HCT116 (cell line): ENCODE results near the gene YKT6. TPM values are rescaled to one million over a fixed set of nuclear protein-coding genes. Genes with fewer than 3 reads are reported as not detected.

Source experiments
- ATAC-seq: fragments of 200-7000 bp; cut with Tn5 transposase; 2 replicates; pipeline ENCODE4 v1.9.1; 2020; ENCODE audit warnings: mild to moderate bottlenecking, moderate library complexity
- BruUV-seq: library from RNA; stranded (reverse); fragments of 400-500 nt; replicated peaks from 2 replicates; lab custom pipeline; 2021; lab: Mats Ljungman, UMichigan
- CTCF ChIA-PET: fragments of 300-600 bp; sonication (Branson Sonifier 250); formaldehyde crosslinking; loops from one replicate; lab custom pipeline; 2021; ENCODE audit warnings: antibody characterized with exemption; lab: Charles Lee
- POLR2A ChIA-PET: fragments of 300-600, 350-600 bp; sonication (Branson Sonifier 250); formaldehyde crosslinking; loops from one replicate; lab custom pipeline; 2021; ENCODE audit warnings: antibody characterized with exemption; lab: Charles Lee
- RAD21 ChIA-PET, 2 experiments: fragments of 300-600 bp; sonication (Branson Sonifier 250); formaldehyde crosslinking; loops; one replicate each; lab custom pipeline; 2023; ENCODE audit warnings: low total read pairs in 2 of 2; ENCODE audit not compliant: uncharacterized antibody in 2 of 2, unreplicated experiment in 2 of 2, low non-redundant PET in 1 of 2; lab: Charles Lee
- DNase-seq: peaks from one replicate; pipeline ENCODE4 v3.0.0-alpha.2; 2010; ENCODE audit warnings: low read depth, low spot score
- H2AFZ ChIP-seq: fragments of 200-600 bp; shearing (Covaris generic), sonication (generic); 2 replicates; pipeline ENCODE4 v1.6.1; 2017; ENCODE audit warnings: low read depth, mixed run types, mixed read lengths, antibody characterized with exemption, low read length; ENCODE audit not compliant: poor library complexity, severe bottlenecking
- H3K27ac ChIP-seq: 2 replicates; pipeline ENCODE4 v1.5.1; 2012; ENCODE audit warnings: low read depth, low read length
- H3K27me3 ChIP-seq: fragments of 200-600 bp; sonication (generic); 2 replicates; pipeline ENCODE4 v1.6.1; 2016; ENCODE audit warnings: mixed run types, low read length, mixed read lengths; ENCODE audit not compliant: insufficient read depth
- H3K36me3 ChIP-seq, 2 experiments: fragments of 200-500 bp in 1 of 2; fragments of 200-600 bp in 1 of 2; sonication (Bioruptor generic) in 1 of 2; sonication (generic) in 1 of 2; 2 replicates each; pipeline versions ENCODE4 v1.5.1 to v1.6.1; 2014 to 2016; ENCODE audit warnings: low read length in 2 of 2, inconsistent platforms in 1 of 2, mixed read lengths in 1 of 2, mixed run types in 1 of 2; ENCODE audit not compliant: insufficient read depth in 2 of 2, control insufficient read depth in 1 of 2
- H3K4me1 ChIP-seq, 2 experiments: fragments of 200-600 bp in 1 of 2; sonication (generic) in 1 of 2; 2 replicates each; pipeline versions ENCODE4 v1.5.1 to v1.6.1; 2012 to 2017; ENCODE audit warnings: low read length in 2 of 2, inconsistent platforms in 1 of 2, mild to moderate bottlenecking in 1 of 2, mixed read lengths in 1 of 2, mixed run types in 1 of 2, moderate library complexity in 1 of 2; ENCODE audit not compliant: insufficient read depth in 2 of 2, control insufficient read depth in 1 of 2
- H3K4me2 ChIP-seq: fragments of 200-600 bp; sonication (generic); 2 replicates; pipeline ENCODE4 v1.6.1; 2017; ENCODE audit warnings: mixed run types, low read length, mixed read lengths
- H3K4me3 ChIP-seq, 2 experiments: fragments of 200-600 bp in 1 of 2; sonication (generic) in 1 of 2; replicated peaks in 1 of 2; 2 replicates each; pipeline ENCODE4 v1.5.1; 2011 to 2016; ENCODE audit warnings: low read length in 2 of 2, control low read depth in 1 of 2, low read depth in 1 of 2, mild to moderate bottlenecking in 1 of 2, mixed read lengths in 1 of 2, mixed run types in 1 of 2
- H3K79me2 ChIP-seq: fragments of 200-600 bp; sonication (generic); 2 replicates; pipeline ENCODE4 v1.6.1; 2017; ENCODE audit warnings: mild to moderate bottlenecking, mixed run types, low read length, moderate library complexity, mixed read lengths; ENCODE audit not compliant: insufficient read depth
- H3K9ac ChIP-seq: fragments of 200-600 bp; sonication (generic); 2 replicates; pipeline ENCODE4 v1.6.1; 2016; ENCODE audit warnings: low read length, mixed read lengths
- H3K9me2 ChIP-seq: fragments of 200-600 bp; sonication (generic), shearing (Covaris generic); 2 replicates; pipeline ENCODE4 v1.6.1; 2017; ENCODE audit warnings: mixed run types, mild to moderate bottlenecking, moderate library complexity; ENCODE audit not compliant: insufficient read depth
- H3K9me3 ChIP-seq, 2 experiments: fragments of 200-500 bp in 1 of 2; fragments of 200-600 bp in 1 of 2; sonication (Bioruptor generic) in 1 of 2; sonication (generic) in 1 of 2; 2 replicates each; pipeline ENCODE4 v1.6.1; 2014 to 2017; ENCODE audit warnings: low read length in 2 of 2, mixed read lengths in 2 of 2, inconsistent platforms in 1 of 2, low read depth in 1 of 2, mild to moderate bottlenecking in 1 of 2, mixed run types in 1 of 2, moderate library complexity in 1 of 2; ENCODE audit not compliant: control insufficient read depth in 1 of 2, insufficient read depth in 1 of 2
- H4K20me1 ChIP-seq: fragments of 200-600 bp; sonication (generic), shearing (Covaris generic); 2 replicates; pipeline ENCODE4 v1.6.1; 2017; ENCODE audit warnings: mixed run types, mild to moderate bottlenecking, moderate library complexity; ENCODE audit not compliant: insufficient read depth
- ATF3 ChIP-seq: IDR thresholded peaks from 2 replicates; pipeline ENCODE4 v1.6.1; 2012
- CBX3 ChIP-seq: IDR thresholded peaks from 2 replicates; pipeline ENCODE4 v1.6.1; 2012; ENCODE audit warnings: low read depth
- CEBPB ChIP-seq: IDR thresholded peaks from 2 replicates; pipeline ENCODE4 v1.6.1; 2012; ENCODE audit warnings: low read depth
- CTCF ChIP-seq, 3 experiments: fragments of 200-600 bp in 1 of 3; sonication (generic) in 1 of 3; IDR thresholded peaks in 2 of 3; conservative IDR thresholded peaks in 1 of 3; 2 replicates each; pipeline ENCODE4 v1.5.1; 2012 to 2017; ENCODE audit warnings: low read depth in 2 of 3, low read length in 2 of 3, antibody characterized with exemption in 1 of 3, borderline replicate concordance in 1 of 3, control low read depth in 1 of 3, mild to moderate bottlenecking in 1 of 3, mixed read lengths in 1 of 3, mixed run types in 1 of 3, moderate library complexity in 1 of 3; ENCODE audit not compliant: insufficient read depth in 1 of 3
- EGR1 ChIP-seq: IDR thresholded peaks from 2 replicates; pipeline ENCODE4 v1.6.1; 2012; ENCODE audit warnings: low read depth
- JUND ChIP-seq: IDR thresholded peaks from 2 replicates; pipeline ENCODE4 v1.6.1; 2012
- MAX ChIP-seq: IDR thresholded peaks from 2 replicates; pipeline ENCODE4 v1.6.1; 2012
- RAD21 ChIP-seq: IDR thresholded peaks from 2 replicates; pipeline ENCODE4 v1.6.1; 2012; ENCODE audit warnings: low read depth, mild to moderate bottlenecking
- SIN3A ChIP-seq: IDR thresholded peaks from 2 replicates; pipeline ENCODE4 v1.6.1; 2012; ENCODE audit warnings: low read depth
- TCF7L2 ChIP-seq: IDR thresholded peaks from 2 replicates; pipeline ENCODE4 v1.7.0; 2011; ENCODE audit warnings: borderline replicate concordance, inconsistent platforms; ENCODE audit not compliant: insufficient read depth, insufficient read length; ENCODE audit errors: extremely low read depth
- ZBTB33 ChIP-seq: IDR thresholded peaks from 2 replicates; pipeline ENCODE4 v1.6.1; 2011; ENCODE audit warnings: mild to moderate bottlenecking, low read length, moderate library complexity; ENCODE audit not compliant: insufficient replicate concordance; ENCODE audit errors: extremely low read depth
- ZFX ChIP-seq: fragments of 450-650 bp; IDR thresholded peaks from 2 replicates; pipeline ENCODE4 v1.6.1; 2017
- ZNF274 ChIP-seq: fragments of 200-500 bp; sonication (Bioruptor generic); IDR thresholded peaks from 2 replicates; pipeline ENCODE4 v1.6.1; 2014; ENCODE audit warnings: mild to moderate bottlenecking, low read depth, low read length, inconsistent platforms
- intact Hi-C: fragments of 100-400 bp; cut with micrococcal nuclease; formaldehyde crosslinking; loops from 2 replicates; pipeline ENCODE4 v1.10.0; 2022
- total RNA-seq: library from RNA; stranded (reverse); gene quantifications from one replicate; pipeline ENCODE4 v1.2.1, GENCODE V29; 2021; ENCODE audit not compliant: unreplicated experiment

The YKT6 gene
- total RNA-seq, 1 experiment from 2014 or later = 84.8 TPM

DNA sequence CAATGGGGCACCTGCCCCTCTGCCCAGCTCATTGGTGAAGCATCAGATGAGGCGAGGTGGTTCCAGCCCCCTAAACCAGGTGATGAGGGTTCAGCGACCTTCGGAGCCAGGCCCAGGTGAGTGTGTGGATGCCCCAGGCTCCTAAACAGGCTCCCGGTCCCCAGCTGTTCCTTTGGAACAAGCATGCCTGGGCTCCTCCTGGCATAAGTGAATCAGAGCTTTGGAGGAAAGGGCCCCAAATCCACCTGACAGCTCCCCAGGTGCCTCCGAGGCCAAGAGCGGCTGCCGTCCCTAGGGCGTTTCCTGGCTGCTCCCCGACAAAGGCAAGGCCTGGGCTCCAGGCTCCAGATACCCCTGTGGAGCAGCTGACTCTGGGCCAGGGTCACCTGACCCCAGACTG is 61.3 kb downstream of the YKT6 start:
- no peaks in the 10 kb centered on the region for H3K79me2 ChIP-seq
- no peak overlapping the region for H3K27ac ChIP-seq
- intact Hi-C loops = no loop called here
- peaks cover 4 to 21% of the 10 kb centered on the region in 2 experiments; a peak in 3 of 4 replicates for H3K4me1 ChIP-seq
- no peaks in the 10 kb centered on the region for H4K20me1 ChIP-seq
- ChIA-PET RAD21 (no interaction called here), POLR2A (no interaction called here), CTCF (no interaction called here)
- H3K9ac ChIP-seq = no peak overlapping the region
- H3K9me3 ChIP-seq = no peaks in the 10 kb centered on the region
- peaks cover 5% of the 10 kb centered on the region; the same call in 1 of the 2 replicates for H3K27me3 ChIP-seq
- no peak overlapping the region for H3K4me3 ChIP-seq
- no peak overlapping the region for H2AFZ ChIP-seq
- TF ChIP-seq RAD21 (no peak), SIN3A (no peak), CBX3 (no peak), CEBPB (no peak), JUND (no peak), CTCF (IDR thresholded peaks at IDR 0.05 in 2 of 3, conservative IDR thresholded peaks at IDR 0.05 in 1 of 3; ENCODE audit: borderline replicate concordance in 1 of 3, insufficient read depth in 1 of 3, low read depth in 2 of 3, low read length in 2 of 3) (no peak), ZFX (no peak), ZNF274 (no peak), TCF7L2 (no peak), EGR1 (no peak), ATF3 (no peak), MAX (no peak), ZBTB33 (no peak)
- H3K9me2 ChIP-seq = no peaks in the 10 kb centered on the region
- ATAC-seq (no peak), DNase-seq (no peak)
- H3K36me3 ChIP-seq = no peaks in the 10 kb centered on the region
- no peak overlapping the region for H3K4me2 ChIP-seq
- BruUV-seq = no TSS peak
